ENCODE results near the gene ZBTB43.
"Not testable (repeated sequence)": the region's sequence is repeated elsewhere in the genome, so short reads cannot be mapped to it uniquely, and the experiment has no call there.

ZBTB43 gene, protein sequence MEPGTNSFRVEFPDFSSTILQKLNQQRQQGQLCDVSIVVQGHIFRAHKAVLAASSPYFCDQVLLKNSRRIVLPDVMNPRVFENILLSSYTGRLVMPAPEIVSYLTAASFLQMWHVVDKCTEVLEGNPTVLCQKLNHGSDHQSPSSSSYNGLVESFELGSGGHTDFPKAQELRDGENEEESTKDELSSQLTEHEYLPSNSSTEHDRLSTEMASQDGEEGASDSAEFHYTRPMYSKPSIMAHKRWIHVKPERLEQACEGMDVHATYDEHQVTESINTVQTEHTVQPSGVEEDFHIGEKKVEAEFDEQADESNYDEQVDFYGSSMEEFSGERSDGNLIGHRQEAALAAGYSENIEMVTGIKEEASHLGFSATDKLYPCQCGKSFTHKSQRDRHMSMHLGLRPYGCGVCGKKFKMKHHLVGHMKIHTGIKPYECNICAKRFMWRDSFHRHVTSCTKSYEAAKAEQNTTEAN

DNA sequence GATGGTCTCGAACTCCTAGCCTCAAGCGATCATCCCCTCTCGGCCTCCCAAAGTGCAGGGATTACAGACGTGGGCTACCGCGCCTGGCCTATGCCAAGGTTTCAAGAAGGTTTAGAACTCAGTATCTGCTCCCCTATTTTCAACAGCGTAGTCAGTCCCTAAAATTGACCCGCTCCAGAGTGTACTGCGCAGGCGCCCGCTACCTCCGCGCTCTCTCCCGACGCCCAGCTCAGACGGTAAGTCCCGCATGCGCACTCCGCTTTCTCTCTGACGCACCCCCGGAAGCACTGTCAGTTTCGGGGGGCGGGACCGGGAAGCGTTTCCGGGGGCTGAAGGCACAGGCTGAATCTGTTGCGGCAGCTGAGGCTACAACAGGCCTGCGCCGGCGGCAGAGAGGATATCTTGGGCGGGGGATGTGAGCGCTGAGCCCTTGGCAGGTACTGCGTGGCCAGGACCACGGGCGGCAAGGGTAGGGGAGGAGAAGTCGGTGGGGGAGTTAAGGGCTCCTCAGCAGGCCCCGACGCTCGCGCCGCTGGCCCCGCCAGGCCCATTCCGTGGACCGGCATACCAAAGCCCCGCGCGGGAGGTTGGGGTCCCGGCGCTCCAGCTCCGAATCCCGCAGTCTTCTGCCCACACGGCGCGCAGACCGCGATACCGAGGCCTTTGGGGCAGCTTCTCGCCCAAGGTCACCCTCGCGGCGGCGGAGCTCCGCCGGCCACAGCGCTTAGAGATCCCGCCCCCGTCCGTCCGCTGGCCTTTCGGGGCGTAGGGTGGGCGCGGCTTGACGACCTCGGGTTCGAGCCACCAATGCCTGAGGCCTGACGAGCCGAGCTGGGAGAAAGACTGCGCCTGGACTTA lies at the start of gene ZBTB43:
Gene ZBTB43, plus strand, starts transcription at position 345 of the 858 bp plus-strand sequence. CDS start 27,470 bp downstream, outside the sequence.
- peak; percentile 58 for FAIRE-seq

GRCh38 chr9:126755317-126755875 lies 49.4 kb upstream of the ZBTB43 start:
- FAIRE-seq, result no peak

DNA sequence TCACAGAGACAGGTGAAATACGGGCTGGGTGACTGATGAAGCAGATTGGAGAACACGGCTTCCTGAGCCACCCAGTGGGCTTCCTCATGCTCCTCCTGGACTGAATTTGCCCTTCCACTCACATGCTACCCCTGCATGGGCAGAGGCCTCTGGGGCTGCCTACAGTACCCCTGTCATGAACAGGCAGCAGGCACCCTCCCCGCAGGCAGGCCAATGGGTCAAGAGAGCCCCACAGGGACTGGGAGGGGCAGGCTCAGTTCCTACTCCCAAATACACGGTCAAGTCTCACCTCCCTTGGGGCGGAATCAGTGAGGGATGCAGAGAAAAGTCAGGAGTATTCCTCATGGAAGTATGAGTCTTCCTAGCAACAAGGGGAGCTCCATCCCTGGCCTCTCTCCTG lies 48.6 kb upstream of the ZBTB43 start:
- FAIRE-seq, result no peak

DNA sequence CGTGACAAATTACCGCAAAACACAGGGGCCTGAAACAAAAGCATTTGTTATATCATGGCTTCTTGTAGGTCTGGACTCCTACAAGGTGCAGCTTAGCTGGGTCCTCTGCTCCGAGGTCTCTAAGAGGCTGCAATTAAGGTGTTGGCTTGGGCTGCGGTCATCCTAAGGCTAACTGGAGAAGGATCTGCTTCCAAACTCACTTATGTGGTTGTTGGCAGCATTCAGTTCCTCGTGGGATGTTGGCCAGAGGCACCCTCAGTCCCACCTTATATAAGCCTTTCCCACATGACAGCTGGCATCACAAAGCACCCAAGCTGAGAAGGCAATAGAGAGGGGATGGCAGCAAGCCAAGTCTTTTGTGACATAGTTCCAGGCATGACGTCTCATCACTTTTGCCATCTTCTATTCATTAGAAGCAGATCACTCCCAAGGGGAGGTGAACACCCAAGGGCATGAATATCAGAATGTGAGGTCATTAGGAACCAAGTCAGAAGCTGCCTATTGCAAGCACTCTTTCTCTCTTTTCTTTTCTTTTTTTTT lies 47.9 kb upstream of the ZBTB43 start:
- FAIRE-seq, result no peak

- no peak for FAIRE-seq
Measured at GRCh38 chr9:126758916-126759585, 45.8 kb upstream of the ZBTB43 start.

DNA sequence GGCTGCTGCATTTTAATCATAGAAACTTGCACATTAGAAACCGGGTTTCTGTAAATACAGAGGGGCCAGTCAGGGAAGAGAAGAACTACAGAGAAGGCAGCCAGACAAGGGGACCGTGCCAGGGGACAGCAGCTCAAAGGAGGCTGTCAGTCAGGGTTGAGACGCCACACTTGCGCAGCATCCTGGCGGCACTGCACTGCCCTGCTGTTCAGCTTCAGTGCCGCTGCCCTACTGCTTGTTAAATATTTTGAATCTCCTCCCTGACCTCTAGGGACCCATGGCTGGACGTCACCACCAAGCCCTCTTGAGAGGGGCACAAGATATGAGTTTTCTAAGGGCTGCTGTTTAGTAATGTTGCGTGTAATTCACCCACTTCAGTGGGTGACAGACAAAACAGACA lies 43.6 kb upstream of the ZBTB43 start:
- FAIRE-seq, result no peak

GRCh38 chr9:126763130-126763764 lies 41.6 kb upstream of the ZBTB43 start:
- FAIRE-seq, result no peak

- no peak for FAIRE-seq
Measured at GRCh38 chr9:126773004-126773607, 31.7 kb upstream of the ZBTB43 start.

DNA sequence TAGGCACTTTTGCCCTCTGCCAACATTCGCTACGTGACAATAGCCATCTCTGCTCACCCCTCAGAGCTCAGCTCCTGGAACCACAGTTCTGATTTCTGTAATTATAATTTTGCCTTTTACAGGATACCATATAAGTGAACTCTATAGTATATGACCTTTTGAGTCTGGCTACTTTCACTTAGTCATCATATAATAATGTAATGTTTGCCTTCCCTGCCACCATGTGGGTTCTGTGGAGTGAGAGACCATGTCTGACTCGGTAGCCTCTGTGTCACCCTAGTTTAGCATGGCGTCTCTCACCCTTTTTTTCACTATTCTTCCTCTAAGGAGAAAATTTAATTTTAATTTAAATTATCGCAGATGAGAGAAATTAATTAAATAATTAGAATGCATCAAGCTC lies 28.9 kb upstream of the ZBTB43 start:
- no peak for FAIRE-seq

GRCh38 chr9:126777733-126778132 lies 27.1 kb upstream of the ZBTB43 start:
- FAIRE-seq, result no peak

DNA sequence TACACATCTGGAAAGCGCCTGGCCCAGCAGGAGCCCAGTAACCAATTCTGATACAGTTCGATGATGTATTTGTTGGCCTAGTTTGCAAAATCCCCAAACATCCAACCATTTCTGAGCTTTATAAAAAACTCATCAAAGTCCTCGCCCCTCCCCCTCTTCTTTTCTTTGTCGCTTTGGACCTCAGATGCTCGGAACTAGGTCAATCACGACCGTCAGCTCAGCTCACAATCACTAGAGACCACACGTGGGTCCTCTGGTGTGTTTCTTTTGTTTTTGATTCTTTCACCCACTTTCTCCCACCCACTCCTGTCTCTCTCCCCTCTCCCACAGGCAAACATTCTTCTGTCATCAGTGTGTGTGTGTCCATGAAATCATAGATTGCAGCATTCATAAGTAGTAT lies 26.7 kb upstream of the ZBTB43 start:
- FAIRE-seq, result no peak

- not testable (repeated sequence) for FAIRE-seq
Measured at GRCh38 chr9:126778696-126779095, 26.1 kb upstream of the ZBTB43 start.

DNA sequence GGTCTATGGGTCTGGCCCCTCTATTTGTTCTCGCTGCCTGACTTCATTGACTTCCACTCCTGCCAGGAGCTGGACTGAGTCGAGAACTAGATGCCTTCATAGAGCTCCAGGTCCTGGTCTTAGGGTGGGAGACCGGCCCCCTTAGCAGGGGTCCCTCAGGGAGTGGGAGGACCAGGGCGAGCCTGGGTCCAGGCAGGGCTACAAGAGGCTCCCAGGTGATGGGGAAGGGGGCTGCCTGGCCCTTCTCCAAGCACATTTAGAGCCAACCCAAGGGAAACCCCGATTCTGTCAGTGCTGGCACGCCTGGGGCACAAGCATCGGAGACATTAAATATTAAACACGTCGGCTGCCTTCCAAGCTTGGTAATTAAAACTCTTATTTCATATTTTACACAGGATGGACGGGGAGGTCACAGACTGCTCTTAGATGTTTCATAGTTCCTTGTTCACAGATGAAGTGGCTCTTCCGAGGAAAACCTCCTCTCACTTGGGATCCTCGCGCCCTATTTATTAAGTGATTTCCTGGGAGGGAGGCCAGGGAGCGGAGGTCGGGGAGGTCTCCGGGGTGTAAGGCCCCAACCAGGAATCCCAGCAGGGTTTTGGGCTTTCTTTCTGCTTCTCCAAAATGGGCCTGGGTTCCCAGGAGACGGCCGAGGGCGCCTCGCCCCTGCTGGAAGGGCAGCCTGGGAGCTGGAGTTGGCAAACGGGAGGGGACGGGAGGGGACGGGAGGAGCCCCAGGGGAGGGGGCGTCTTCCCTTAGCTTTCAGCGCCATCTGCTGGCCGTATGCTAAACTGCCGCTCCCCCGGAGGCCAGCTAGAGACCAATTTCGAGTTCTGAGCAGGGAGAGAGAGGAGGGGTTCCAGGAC lies 23.4 kb upstream of the ZBTB43 start:
- no peak for FAIRE-seq

DNA sequence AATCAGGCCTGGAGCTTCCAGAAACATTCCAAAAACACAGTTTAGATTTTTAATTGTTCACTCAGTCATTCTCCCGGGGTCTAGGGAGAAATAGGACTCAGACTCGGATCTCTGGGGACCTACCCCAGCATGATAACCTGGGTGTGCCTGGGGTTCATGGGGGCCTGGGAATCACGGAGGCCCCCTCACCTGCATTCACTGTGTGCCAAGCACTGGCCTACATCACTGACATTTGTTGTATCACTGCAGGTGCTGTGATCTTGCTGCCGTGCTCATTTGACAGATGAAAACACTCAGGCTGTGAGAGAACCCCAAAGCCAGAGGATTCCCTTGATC lies 22.8 kb upstream of the ZBTB43 start:
- FAIRE-seq, result no peak

- FAIRE-seq, result no peak
Measured at GRCh38 chr9:126783949-126784348, 20.9 kb upstream of the ZBTB43 start.

- no peak for FAIRE-seq
Measured at GRCh38 chr9:126784401-126784800, 20.4 kb upstream of the ZBTB43 start.

DNA sequence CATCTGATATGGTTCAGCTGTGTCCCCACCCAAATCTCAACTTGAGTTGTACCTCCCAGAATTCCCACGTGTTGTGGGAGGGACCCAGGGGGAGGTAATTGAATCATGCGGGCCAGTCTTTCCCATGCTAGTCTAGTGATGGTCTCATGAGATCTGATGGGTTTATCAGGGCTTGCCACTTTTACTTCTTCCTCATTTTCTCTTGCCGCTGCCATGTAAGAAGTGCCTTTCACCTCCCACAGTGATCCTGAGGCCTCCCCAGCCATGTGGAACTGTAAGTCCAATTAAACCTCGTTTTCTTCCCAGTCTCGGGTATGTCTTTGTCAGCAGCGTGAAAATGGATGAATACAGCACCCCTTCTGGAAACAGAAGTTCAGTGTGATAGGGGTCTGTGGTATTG lies 20.0 kb upstream of the ZBTB43 start:
- FAIRE-seq, result not testable (repeated sequence)

GRCh38 chr9:126788046-126788445 lies 16.8 kb upstream of the ZBTB43 start:
- no peak for FAIRE-seq

- FAIRE-seq, result no peak
Measured at GRCh38 chr9:126788634-126789349, 16.0 kb upstream of the ZBTB43 start.

GRCh38 chr9:126790561-126790960 lies 14.3 kb upstream of the ZBTB43 start:
- no peak for FAIRE-seq

Measured in endometrium (tissue), 2 donors.